Effector CD8-positive, alpha-beta T cell (primary cell): Measurements from ENCODE around the gene SVOP.
"Not testable (repeated sequence)": the region's sequence is repeated elsewhere in the genome, so short reads cannot be mapped to it uniquely, and the experiment has no call there.

Experiments
- DNase-seq: peaks from one replicate; lab custom pipeline; 2025; lab: John Stamatoyannopoulos, UW

Gene SVOP

GRCh38 chr12:109033239-109034196 is 12.7 kb upstream of the SVOP start:
- DNase-seq = no peak

- DNase-seq = no peak
Measured at GRCh38 chr12:109029411-109029810, 8.5 kb upstream of the SVOP start.

- not testable (repeated sequence) for DNase-seq
Measured at GRCh38 chr12:109028624-109029023, 7.8 kb upstream of the SVOP start.

DNA sequence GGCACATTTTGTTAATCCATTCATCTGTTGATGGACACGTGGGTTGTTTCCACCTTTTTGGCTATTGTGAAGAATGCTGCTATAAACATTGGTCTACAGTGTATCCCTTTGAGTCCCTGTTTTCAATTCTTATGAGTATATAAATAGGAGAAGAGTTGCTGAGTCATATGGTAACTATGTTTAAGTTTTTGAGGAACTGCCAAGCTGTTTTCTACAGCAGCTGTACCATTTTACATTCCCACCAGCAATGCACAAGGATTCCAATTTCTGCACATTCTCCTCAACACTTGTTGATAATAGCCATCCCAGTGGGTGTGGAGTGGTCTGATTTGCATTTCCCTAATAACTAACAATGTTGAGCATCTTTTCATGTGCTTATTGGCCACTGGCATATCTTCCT is 6.9 kb upstream of the SVOP start:
- no peak for DNase-seq

GRCh38 chr12:109020146-109020795 is 597 bp downstream of the SVOP start:
- DNase-seq = no peak

DNA sequence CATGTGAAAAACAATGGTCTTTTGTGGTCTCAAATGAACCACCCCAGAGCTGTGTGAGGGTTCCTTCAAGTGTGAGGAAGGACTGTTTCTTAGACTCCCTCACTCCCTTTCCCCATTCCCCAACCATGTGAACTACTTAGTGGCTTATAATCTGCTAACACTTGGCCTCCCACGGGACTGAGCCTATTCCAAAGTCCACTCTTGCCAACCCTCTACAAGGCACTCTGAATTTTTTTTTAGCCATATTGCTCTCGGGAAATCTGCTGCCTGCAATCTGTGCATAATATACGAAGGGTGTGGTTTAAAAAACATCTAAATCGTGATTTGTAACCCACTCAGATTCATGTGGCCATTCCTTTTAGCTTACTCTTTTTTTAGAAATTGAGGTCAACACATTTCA is 2.6 kb downstream of the SVOP start:
- DNase-seq = no peak

DNA sequence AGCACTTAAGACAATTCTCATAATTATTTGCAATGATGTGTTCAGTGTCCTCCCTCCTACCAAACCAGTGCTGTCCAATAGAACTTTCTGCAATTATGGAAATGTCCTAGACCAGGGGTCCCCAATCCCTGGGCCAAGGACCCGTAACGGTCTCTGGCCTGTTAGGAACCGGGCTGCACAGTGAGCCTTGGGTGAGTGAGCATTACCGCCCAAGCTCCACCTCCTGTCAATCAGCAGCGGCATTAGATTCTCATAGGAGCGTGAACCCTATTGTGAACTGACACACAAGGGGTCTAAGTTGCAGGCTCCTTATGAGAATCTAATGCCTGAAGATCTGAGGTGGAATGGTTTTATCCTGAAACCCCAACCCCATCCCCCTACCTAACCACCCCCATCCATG is 3.9 kb downstream of the SVOP start:
- no peak for DNase-seq

DNA sequence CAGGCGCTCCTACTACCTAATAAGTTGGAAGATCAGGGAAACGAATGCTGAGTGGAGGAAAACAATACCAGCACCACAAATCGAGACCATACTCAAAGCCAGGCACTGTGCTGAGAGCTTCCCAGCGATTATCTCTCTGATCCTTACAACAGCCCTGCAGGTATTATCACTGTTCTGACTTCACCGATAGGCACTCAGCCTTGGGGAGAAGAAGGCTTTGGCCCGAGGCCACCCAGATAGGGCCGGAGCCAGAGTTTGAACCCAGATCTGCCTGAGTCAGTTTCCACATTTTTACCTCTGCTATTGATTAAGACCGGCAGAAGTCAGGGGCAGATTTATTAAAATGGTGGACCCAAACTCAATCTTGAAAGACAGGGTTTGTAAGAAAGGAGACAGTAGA is 4.9 kb downstream of the SVOP start:
- no peak for DNase-seq

- no peak for DNase-seq
Measured at GRCh38 chr12:109014984-109015765, 5.7 kb downstream of the SVOP start.

DNA sequence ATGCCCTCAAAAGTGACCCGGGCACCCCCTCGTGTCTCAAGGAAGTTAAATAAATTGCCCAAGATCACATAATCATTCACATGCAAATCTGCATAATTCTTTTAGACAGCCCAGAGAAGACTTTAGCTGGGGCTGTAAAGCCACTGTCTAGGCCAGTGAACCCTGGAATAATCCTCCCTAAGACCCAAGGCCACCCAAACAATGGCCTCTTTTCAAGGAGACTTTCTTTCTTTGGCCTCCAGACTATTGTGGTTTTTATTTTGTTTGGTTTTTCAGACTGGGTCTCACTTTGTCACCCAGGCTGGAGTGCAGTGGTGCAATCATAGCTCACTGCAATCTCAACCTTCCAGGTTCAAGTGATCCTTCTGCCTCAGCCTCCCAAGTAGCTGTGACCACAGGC is 10.6 kb downstream of the SVOP start:
- DNase-seq = no peak

- DNase-seq = no peak
Measured at GRCh38 chr12:109009766-109010165, 11.1 kb downstream of the SVOP start.

DNA sequence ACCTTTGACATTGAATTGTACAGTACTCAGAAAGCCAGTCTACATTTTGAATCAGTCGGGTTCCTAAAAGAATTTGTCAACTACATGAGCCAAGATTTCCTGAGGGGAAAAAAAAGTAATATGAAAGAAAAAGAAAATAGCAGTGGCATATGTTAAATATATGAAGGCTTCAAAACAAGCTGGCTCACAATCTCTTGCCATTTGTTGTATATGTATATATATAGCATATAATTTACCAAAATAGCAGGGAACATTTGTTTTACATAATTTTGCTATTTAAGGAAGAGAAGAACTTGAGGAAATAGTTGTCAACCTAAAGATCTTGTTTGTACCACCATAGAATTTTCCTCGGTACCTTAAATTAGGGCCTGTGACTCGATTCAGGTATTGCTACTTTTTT is 16.9 kb downstream of the SVOP start:
- no peak for DNase-seq

DNA sequence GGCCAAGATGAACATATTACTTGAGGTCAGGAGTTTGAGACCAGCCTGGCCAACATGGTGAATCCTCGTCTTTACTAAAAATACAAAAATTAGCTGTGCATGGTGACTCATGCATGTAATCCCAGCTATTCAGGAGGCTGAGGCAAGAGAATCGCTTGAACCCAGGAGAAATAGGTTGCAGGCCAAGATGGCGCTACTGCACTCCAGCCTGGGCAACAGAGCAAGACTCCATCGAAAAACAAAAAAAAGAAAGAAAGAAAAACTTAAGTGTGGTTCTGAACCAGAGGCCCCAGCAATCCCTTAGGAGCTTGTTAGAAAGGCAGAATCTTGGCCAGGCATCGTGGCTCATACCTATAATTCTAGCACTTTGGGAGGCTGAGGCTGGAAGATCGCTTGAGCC is 24.5 kb downstream of the SVOP start:
- no peak for DNase-seq

GRCh38 chr12:108995370-108995992 is 25.4 kb downstream of the SVOP start:
- no peak for DNase-seq

- DNase-seq = not testable (repeated sequence)
Measured at GRCh38 chr12:108990103-108990502, 30.8 kb downstream of the SVOP start.

GRCh38 chr12:108989376-108989775 is 31.5 kb downstream of the SVOP start:
- no peak for DNase-seq

DNA sequence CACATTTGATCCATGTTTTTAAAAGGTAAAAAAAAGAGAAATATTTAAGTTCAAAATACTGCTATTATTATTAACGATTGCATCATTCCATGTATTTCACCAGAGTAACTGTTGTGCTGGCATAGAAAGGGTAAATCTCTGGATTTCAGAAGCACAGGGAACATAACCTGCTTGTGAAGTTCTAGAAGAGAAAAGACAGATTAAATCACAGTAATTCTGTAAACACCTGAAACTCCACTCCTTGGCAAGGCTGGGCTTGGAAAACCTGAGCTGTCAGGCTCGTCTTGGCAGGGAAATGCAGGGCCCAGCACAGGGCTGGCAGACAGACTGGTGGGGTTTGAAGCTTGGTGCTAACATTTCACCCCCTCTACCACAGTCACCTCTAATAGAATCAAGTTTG is 35.1 kb downstream of the SVOP start:
- DNase-seq = no peak

- DNase-seq = no peak
Measured at GRCh38 chr12:108983227-108983626, 37.6 kb downstream of the SVOP start.

GRCh38 chr12:108982621-108983219 is 38.1 kb downstream of the SVOP start:
- no peak for DNase-seq

DNA sequence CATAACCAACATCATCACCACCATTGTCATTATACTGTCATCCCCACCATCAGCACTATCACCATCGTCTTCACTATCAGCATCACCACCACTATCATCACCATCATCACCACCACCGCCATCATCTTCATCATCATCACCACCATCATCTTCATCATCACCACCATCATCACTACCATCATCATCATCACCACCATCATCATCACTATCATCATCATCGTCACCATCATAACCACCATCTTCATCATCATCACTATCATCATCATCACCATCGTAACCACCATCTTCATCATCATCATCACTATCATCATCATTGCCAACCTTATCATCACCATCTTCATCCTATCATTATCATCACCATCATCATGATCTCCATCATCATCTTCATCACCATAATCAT is 39.0 kb downstream of the SVOP start:
- DNase-seq = no peak

DNA sequence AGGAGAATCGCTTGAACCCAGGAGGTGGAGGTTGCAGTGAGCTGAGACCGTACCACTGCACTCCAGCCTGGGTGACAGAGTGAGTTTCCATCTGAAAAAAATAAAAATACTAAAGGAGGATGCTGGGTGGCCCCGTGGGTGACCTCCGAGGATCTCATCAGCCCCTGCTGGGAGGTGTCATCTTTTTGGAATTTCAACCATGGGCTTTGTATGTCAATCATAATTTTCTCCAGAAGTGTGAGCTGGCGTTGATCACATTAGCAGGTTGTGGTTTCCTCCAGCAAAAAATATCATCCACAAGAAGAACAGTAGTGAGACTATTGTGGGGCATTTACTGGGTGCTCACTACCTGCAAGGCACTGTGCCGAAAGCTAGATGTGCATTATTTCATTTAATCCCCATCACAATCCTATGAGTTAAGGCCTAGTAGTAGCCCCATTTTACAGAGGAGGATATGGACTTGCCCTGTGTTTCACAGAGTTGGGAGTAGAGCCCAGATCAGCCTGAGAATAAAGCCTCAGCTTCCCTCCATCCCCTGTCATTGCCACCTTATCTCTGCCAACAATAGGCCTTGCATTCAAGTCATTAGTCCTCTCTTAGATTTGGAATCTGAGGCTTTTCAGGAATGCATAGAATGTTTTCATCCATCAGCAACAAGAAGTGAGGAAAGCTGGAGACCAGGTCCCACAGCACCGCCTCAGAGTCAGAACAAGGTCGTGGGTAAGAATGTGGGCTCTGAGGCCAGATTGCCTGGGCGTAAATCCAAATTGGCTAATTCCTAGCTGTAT is 39.8 kb downstream of the SVOP start:
- no peak for DNase-seq
